Measurements from ENCODE around the gene LXN. TPM values are rescaled to one million over a fixed set of nuclear protein-coding genes. Genes with fewer than 3 reads are reported as not detected.
"Not testable (repeated sequence)": the region's sequence is repeated elsewhere in the genome, so short reads cannot be mapped to it uniquely, and the experiment has no call there.

LXN gene
- 161 and 179 TPM in 2 replicates for total RNA-seq

GRCh38 chr3:158672215-158673176 lies at the start of gene LXN:
LXN (minus strand) TSS chr3:158672648; CDS start chr3:158672478, 170 bp downstream.
- DNase-seq (ENCODE audit: low read depth, low spot score) = peak; percentile 75

GRCh38 chr3:158722108-158722507 lies 49.7 kb upstream of the LXN start:
- DNase-seq (ENCODE audit: low read depth, low spot score) = no peak

GRCh38 chr3:158718490-158719170 lies 46.2 kb upstream of the LXN start:
- DNase-seq (ENCODE audit: low read depth, low spot score) = peak; percentile 84

- no peak for DNase-seq (ENCODE audit: low read depth, low spot score)
Observed at GRCh38 chr3:158717576-158717975, 45.1 kb upstream of the LXN start.

- peak; percentile 87 for DNase-seq (ENCODE audit: low read depth, low spot score)
Observed at GRCh38 chr3:158713094-158713499, 40.6 kb upstream of the LXN start.

- no peak for DNase-seq (ENCODE audit: low read depth, low spot score)
Observed at GRCh38 chr3:158712443-158712842, 40.0 kb upstream of the LXN start.

GRCh38 chr3:158711886-158712285 lies 39.4 kb upstream of the LXN start:
- DNase-seq (ENCODE audit: low read depth, low spot score) = no peak

GRCh38 chr3:158710601-158711000 lies 38.2 kb upstream of the LXN start:
- DNase-seq (ENCODE audit: low read depth, low spot score) = no peak

- no peak for DNase-seq (ENCODE audit: low read depth, low spot score)
Observed at GRCh38 chr3:158709666-158710083, 37.2 kb upstream of the LXN start.

GRCh38 chr3:158703566-158703965 lies 31.1 kb upstream of the LXN start:
- DNase-seq (ENCODE audit: low read depth, low spot score) = no peak

GRCh38 chr3:158702815-158703481 lies 30.5 kb upstream of the LXN start:
- DNase-seq (ENCODE audit: low read depth, low spot score) = peak; percentile 57

- DNase-seq (ENCODE audit: low read depth, low spot score) = no peak
Observed at GRCh38 chr3:158701420-158702065, 29.1 kb upstream of the LXN start.

GRCh38 chr3:158700559-158700958 lies 28.1 kb upstream of the LXN start:
- DNase-seq (ENCODE audit: low read depth, low spot score) = no peak

- no peak for DNase-seq (ENCODE audit: low read depth, low spot score)
Observed at GRCh38 chr3:158696618-158697017, 24.2 kb upstream of the LXN start.

- DNase-seq (ENCODE audit: low read depth, low spot score) = not testable (repeated sequence)
Observed at GRCh38 chr3:158693866-158694456, 21.5 kb upstream of the LXN start.

- DNase-seq (ENCODE audit: low read depth, low spot score) = no peak
Observed at GRCh38 chr3:158685159-158685558, 12.7 kb upstream of the LXN start.

GRCh38 chr3:158683230-158683962 lies 10.9 kb upstream of the LXN start:
- no peak for DNase-seq (ENCODE audit: low read depth, low spot score)

- DNase-seq (ENCODE audit: low read depth, low spot score) = no peak
Observed at GRCh38 chr3:158680861-158681260, 8.4 kb upstream of the LXN start.

GRCh38 chr3:158679547-158680000 lies 7.1 kb upstream of the LXN start:
- DNase-seq (ENCODE audit: low read depth, low spot score) = no peak

GRCh38 chr3:158678687-158679086 lies 6.2 kb upstream of the LXN start:
- DNase-seq (ENCODE audit: low read depth, low spot score) = no peak

Measured in pulmonary artery endothelial cell (primary cell).